ENCODE data around the gene PIK3IP1.

PIK3IP1 gene

GRCh38 chr22:31305194-31305593 is 12.9 kb upstream of the PIK3IP1 start:
- DNase-seq = no peak

DNA sequence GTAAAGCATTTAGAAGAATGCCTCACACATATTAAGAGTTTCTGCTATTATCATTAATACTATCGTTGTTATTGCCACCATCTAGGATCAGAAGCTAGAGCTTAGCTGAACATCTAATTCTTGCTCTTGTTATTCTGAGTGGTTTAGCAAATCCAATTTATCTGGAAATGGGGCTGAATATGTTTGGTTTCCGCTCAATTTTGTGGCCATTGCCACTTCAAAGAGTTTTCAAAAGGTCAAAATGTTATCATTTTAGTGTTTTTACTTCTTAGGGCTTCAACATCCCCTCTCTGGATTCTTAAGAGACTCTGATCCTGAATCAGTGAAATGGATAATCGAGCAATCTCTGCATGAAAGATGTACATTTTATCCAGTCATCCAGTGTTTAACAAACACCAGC is 10.2 kb upstream of the PIK3IP1 start:
- DNase-seq = no peak

DNA sequence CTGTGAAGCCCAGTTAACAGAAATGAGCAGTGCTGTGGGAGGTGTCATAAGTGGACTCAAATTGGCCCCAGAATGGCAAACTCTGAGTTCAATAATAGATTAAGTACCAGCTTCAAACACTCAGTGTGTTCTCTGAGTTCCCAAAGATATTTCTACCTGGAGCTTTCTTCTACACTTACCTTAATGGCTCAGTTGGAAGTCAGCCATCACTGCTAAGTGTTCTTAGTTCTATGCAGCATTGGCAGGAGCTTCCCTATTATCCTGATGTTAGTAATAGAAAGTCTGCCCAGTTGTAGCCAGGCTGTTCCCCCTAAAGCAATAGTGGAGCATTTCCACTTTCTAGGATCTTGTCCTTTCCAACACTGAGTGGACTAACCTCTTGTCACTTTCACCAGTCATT is 9.7 kb upstream of the PIK3IP1 start:
- DNase-seq = peak; percentile 56

DNA sequence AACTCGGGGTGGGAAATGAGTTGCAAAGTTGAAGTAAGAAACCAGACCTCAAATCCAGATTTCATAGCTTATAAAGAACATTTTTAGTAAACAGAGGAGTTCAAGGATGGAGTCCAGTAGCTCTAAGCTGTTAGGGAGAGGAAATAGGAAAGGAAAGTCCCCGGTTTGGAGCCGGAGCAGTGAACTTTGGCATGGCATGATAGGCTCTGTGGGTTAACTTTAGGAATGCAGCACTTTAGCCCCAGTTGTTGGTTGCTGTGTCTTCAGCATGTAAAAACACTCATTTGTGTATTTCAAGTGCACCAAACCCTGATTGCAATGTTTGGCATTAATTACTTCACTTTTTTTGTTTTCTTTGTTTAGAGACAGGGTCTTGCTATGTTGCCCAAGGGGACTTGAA is 8.6 kb upstream of the PIK3IP1 start:
- DNase-seq = no peak

DNA sequence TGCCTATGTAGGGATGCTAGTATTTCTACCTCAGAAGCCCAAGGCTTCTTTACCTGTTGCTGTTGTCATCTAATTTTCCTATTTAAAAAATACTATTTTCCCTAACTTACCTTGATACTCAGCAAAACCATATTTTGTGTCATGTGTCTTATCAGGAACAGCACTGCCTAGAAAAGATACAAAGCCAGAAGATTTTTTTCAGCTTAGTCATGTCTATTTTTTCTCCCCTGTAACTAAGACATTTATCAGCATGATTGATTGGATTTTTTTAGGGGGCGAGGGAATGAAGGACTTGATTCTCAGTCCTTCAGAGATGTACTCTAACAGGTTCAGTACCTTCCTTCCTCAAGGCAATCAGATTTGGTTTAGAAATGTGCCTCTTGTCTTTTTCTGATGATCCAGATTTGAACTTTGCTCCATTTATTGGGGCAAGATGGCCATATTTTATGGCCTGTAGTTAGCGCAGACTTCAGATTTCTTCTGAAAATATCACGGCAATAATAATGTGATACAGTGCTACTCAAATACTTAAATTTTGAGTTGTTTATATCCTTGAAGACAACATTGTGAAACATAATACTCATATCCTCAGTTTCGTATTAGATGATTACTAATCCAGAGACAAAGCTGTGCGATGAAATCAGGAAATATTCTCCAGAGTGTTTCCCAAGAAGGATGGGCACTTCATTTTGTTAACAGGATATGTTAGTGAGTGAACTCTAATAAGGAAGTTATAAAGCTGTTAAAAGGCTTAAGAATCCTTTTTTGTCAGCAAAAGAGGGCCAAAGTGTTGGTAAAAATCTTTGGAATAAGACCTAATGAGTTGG is 3.8 kb upstream of the PIK3IP1 start:
- DNase-seq = no peak

DNA sequence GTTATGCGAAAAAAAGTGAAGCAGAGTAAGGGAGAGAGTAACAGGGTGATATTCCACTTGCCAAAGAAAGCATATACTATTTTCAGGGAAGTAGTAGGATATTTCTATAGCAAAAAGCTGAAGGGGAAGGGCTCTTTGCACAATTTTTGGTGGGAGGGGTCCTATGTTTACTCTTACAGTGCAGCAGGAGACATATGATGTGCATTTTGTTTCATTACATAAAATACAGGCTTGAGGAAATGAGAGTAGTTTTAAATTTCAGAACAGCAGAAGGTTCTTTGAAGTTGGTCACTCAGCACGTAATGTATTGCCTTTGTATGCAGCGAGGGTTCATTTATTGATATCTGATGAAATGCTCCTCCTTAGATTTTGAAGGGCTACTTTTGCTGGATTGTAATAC is 3.1 kb upstream of the PIK3IP1 start:
- DNase-seq = no peak

- no peak for DNase-seq
Measured at GRCh38 chr22:31291481-31292235, 630 bp downstream of the PIK3IP1 start.

GRCh38 chr22:31290494-31291471 is 1.5 kb downstream of the PIK3IP1 start:
- DNase-seq = peak; percentile 79

GRCh38 chr22:31289344-31289743 is 2.9 kb downstream of the PIK3IP1 start:
- DNase-seq = peak; percentile 51

DNA sequence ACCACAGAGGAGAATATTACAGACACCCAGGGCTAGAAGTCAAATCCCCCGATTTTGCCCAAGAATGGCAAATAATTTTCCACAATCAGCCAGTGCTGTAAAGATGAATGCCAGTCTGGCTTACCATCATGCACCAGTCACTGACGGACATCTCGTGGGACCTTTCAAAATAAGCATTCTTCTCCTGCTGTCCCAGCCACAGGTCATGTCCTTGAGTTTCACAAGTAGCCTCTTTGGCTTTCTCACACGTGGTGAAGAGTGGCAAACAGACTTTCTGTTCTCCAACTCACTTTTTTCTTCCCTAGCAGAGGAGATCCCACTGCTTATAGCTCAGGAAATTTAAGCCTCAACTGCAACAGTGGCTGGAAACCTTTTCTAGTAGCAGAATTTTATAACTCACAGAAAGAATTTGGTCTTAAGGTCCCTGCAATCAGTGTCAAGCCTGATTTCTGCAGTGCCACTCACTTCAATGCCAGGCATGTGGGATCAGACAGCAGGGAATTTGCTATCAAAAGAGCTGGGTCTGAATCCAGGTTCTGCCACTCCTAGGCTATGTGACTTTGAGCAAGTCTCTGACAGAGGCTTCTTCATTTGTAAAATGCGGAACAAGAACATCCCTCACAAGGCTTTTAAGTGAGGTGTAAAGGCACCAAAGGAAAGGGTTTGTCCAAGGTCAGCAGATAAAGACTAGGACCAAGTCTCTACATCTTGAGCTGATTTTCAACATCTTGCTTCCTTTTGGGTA is 3.6 kb downstream of the PIK3IP1 start:
- no peak for DNase-seq

GRCh38 chr22:31287818-31288495 is 4.3 kb downstream of the PIK3IP1 start:
- no peak for DNase-seq

DNA sequence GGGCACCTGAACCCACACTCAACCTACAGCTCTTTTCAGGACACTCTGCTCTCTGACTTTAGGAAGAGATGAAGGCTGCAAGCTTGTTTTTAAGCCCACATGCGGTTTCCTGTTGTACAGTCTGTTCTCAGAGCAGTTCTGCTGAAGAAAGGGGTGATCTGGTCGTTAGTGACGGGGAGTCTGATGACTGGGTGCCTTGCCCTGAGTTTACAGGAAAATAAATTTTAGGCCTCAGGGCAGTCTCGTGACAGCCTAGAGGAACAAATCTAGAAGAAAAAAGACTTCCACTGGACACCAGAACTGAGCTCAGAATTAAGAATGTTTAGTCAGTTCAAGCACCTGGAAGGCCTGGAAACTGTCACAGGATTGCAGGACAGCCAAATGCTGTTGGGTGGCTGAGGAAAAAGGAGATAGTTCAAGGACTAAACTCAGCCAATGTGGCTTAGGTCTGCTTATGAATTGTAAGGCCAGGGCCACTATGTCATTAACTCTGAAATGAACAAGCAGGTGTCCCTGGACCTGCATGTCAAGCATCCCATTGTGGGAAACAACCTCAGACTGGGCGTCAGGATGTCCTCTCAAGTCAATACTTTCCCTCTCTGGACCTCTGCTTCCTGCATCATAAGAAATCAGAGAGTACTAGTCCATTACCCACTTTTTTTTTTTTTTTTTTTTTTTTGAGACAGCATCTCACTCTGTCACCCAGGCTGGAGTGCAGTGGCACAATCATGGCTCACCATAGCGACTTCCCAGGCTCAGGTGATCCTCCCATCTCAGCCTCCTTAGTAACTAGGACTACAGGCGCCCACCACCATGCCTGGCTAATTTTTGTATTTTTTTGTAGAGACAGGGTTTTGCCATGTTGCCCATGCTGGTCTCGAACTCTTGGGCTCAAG is 5.7 kb downstream of the PIK3IP1 start:
- no peak for DNase-seq

DNA sequence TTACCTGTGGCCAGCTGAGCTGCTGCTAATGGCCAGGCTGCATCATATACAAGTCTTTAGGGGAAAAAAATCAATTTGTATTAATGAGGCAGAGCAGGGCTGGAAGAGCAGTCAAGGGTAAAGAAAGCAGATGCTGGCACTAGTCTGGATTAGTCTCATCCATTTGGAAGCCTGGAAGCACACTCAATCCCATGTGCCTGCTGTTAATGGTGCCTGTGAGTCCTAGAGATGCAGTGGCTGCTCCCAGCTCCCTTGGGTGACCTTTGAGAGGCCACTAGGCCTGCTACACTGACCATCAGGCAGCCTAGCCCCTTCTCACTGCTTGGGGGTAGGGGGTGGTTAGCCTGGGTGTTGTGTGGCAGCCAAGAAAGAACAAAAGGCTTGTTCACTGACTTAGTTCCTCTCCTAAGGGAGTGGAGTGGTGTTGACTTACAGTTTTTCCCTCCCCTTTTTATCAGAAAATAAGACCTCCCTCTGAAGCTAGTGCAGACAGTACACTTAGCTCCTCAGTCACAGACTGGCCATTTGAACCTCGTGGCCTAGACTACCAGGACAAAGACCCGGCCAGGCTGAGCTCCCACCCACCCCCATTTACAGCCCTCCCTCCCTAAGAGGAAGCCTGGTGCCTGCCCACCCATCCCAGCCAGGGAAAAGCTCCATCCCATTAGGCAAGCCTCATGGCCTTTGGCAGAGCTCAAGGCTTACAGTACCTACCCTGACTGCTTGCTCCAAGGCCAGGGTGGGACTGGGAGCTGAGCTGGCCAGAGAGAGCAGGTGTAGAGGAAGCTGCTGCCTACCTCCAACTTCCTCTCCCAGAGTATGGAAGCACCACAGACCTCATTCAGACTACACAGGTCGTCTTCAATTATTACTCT is 7.8 kb downstream of the PIK3IP1 start:
- DNase-seq = no peak

GRCh38 chr22:31282748-31283468 is 9.4 kb downstream of the PIK3IP1 start:
- no peak for DNase-seq

DNA sequence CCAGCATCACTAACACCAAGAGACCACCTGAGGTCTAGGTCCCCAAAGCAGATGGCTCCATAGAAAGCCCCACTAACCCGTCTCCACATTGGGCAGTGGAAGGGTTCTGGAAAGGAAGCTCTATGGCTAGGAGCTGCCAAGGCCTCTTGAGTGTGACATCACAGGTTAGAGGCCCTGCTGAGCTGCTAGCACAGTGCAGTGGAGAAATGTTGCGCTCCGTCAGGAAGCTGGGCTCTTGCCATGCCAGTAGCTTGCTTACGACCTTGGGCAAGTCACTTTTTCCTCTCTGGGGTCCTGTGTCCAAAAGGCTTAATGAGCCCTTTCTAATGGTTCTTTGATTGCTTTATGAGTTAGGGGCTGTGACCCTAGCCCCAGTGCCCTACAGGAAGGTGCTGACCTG is 10.6 kb downstream of the PIK3IP1 start:
- no peak for DNase-seq

- no peak for DNase-seq
Measured at GRCh38 chr22:31279821-31280505, 12.3 kb downstream of the PIK3IP1 start.

- no peak for DNase-seq
Measured at GRCh38 chr22:31279327-31279669, 13.0 kb downstream of the PIK3IP1 start.

- DNase-seq = no peak
Measured at GRCh38 chr22:31278626-31279326, 13.5 kb downstream of the PIK3IP1 start.
